ENCODE measurements around the gene LRRC7.

GRCh38 chr1:70083519-70083918 is 515.8 kb downstream of the LRRC7 start:
- TF ChIP-seq CTCF (conservative IDR thresholded peaks at IDR 0.05; ENCODE audit: low read depth in 2 of 2) (no peak), EZH2 (IDR thresholded peaks at IDR 0.05; ENCODE audit: low read depth, unreplicated experiment) (no peak), ZNF331 (CRISPR knock-in tag; IDR thresholded peaks at IDR 0.05; ENCODE audit: low read depth) (no peak), EZH2phosphoT487 (IDR thresholded peaks at IDR 0.05; ENCODE audit: unreplicated experiment) (no peak), ZNF462 (CRISPR knock-in tag; IDR thresholded peaks at IDR 0.05) (no peak), STAT1 (IDR thresholded peaks at IDR 0.05; ENCODE audit: unreplicated experiment) (no peak), ETS1 (IDR thresholded peaks at IDR 0.05) (no peak), POLR2AphosphoS5 (IDR thresholded peaks at IDR 0.05; ENCODE audit: low read depth) (no peak), REST (IDR thresholded peaks at IDR 0.05; ENCODE audit: unreplicated experiment) (no peak), CREB1 (CRISPR knock-in tag; IDR thresholded peaks at IDR 0.05; ENCODE audit: low read depth) (no peak)
